Measurements from ENCODE around the gene ZDHHC11.

GRCh38 chr5:757346-757930, 93.3 kb downstream of the ZDHHC11 start:
- TF ChIP-seq, protein P1, sequence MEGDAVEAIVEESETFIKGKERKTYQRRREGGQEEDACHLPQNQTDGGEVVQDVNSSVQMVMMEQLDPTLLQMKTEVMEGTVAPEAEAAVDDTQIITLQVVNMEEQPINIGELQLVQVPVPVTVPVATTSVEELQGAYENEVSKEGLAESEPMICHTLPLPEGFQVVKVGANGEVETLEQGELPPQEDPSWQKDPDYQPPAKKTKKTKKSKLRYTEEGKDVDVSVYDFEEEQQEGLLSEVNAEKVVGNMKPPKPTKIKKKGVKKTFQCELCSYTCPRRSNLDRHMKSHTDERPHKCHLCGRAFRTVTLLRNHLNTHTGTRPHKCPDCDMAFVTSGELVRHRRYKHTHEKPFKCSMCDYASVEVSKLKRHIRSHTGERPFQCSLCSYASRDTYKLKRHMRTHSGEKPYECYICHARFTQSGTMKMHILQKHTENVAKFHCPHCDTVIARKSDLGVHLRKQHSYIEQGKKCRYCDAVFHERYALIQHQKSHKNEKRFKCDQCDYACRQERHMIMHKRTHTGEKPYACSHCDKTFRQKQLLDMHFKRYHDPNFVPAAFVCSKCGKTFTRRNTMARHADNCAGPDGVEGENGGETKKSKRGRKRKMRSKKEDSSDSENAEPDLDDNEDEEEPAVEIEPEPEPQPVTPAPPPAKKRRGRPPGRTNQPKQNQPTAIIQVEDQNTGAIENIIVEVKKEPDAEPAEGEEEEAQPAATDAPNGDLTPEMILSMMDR (IDR thresholded peaks at IDR 0.05), result no peak
- no peak for TF ChIP-seq POLR2A (IDR thresholded peaks at IDR 0.05)

All from esophagus squamous epithelium (tissue), 4 donors.